C4-2B (cell line): Measurements from ENCODE around the gene GDPD2.

Experiments
- ZFX ChIP-seq: fragments of 450-650 bp; IDR thresholded peaks from 2 replicates; pipeline ENCODE4 v1.6.1; 2017
- TF ChIP-seq, protein P1 (sequence below): fragments of 450-650 bp; conservative IDR thresholded peaks from 2 replicates; pipeline ENCODE4 v1.5.1; 2017; ENCODE audit warnings: mild to moderate bottlenecking

- TF ChIP-seq, protein P1, sequence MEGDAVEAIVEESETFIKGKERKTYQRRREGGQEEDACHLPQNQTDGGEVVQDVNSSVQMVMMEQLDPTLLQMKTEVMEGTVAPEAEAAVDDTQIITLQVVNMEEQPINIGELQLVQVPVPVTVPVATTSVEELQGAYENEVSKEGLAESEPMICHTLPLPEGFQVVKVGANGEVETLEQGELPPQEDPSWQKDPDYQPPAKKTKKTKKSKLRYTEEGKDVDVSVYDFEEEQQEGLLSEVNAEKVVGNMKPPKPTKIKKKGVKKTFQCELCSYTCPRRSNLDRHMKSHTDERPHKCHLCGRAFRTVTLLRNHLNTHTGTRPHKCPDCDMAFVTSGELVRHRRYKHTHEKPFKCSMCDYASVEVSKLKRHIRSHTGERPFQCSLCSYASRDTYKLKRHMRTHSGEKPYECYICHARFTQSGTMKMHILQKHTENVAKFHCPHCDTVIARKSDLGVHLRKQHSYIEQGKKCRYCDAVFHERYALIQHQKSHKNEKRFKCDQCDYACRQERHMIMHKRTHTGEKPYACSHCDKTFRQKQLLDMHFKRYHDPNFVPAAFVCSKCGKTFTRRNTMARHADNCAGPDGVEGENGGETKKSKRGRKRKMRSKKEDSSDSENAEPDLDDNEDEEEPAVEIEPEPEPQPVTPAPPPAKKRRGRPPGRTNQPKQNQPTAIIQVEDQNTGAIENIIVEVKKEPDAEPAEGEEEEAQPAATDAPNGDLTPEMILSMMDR = no peak
- TF ChIP-seq ZFX = no peak
Measured at GRCh38 chrX:70470850-70471289, 47.8 kb downstream of the GDPD2 start.
